SK-N-SH (cell line): ENCODE data around the gene ADCY7. TPM values are rescaled to one million over a fixed set of nuclear protein-coding genes. Genes with fewer than 3 reads are reported as not detected.

Source experiments
- CTCF ChIA-PET: fragments of 300-600, 350-600 bp; formaldehyde crosslinking; extraction: SDS; loops from one replicate; lab custom pipeline; 2021; lab: Yijun Ruan, JAX
- POLR2A ChIA-PET: fragments of 350-600 bp; sonication (Branson Sonifier 250); formaldehyde crosslinking; extraction: SDS; loops from one replicate; lab custom pipeline; 2020; ENCODE audit warnings: antibody characterized with exemption, inconsistent platforms; lab: Yijun Ruan, JAX
- DNase-seq: peaks from one replicate; pipeline ENCODE4 v3.0.0; 2012
- H2AFZ ChIP-seq: fragments of 200-600 bp; sonication (generic); 2 replicates; pipeline ENCODE4 v1.8.1; 2016; ENCODE audit warnings: antibody characterized with exemption, mild to moderate bottlenecking, low read depth
- H3F3A ChIP-seq: fragments of 200-600 bp; sonication (generic); replicated peaks from 2 replicates; pipeline ENCODE3; 2016; ENCODE audit warnings: antibody characterized with exemption, mild to moderate bottlenecking; ENCODE audit not compliant: insufficient read depth
- H3K27ac ChIP-seq, 2 experiments: fragments of 200-500 bp in 1 of 2; fragments of 200-600 bp in 1 of 2; sonication (Bioruptor generic) in 1 of 2; sonication (generic), shearing (Covaris generic) in 1 of 2; 2 replicates each; pipeline versions ENCODE4 v1.5.1 to v1.6.1; 2014 to 2016; ENCODE audit warnings: low read depth in 2 of 2, inconsistent platforms in 1 of 2, low read length in 1 of 2, mild to moderate bottlenecking in 1 of 2, mixed read lengths in 1 of 2
- H3K27me3 ChIP-seq: fragments of 200-600 bp; sonication (generic), shearing (Covaris generic); 2 replicates; pipeline ENCODE4 v1.6.1; 2016; ENCODE audit warnings: mixed run types; ENCODE audit not compliant: insufficient read depth
- H3K36me3 ChIP-seq, 2 experiments: fragments of 200-500 bp in 1 of 2; fragments of 200-600 bp in 1 of 2; sonication (Bioruptor generic) in 1 of 2; sonication (generic) in 1 of 2; replicated peaks in 1 of 2; 2 replicates each; pipeline versions ENCODE3 to v1.5.1; 2014 to 2016; ENCODE audit warnings: low read length in 1 of 2, mild to moderate bottlenecking in 1 of 2; ENCODE audit not compliant: insufficient read depth in 2 of 2, control insufficient read depth in 1 of 2
- H3K4me1 ChIP-seq, 2 experiments: fragments of 200-500 bp in 1 of 2; fragments of 200-600 bp in 1 of 2; sonication (Bioruptor generic) in 1 of 2; sonication (generic), shearing (Covaris generic) in 1 of 2; 2 replicates each; pipeline versions ENCODE4 v1.5.1 to v1.6.1; 2014 to 2016; ENCODE audit warnings: low read depth in 1 of 2, low read length in 1 of 2, mixed run types in 1 of 2; ENCODE audit not compliant: insufficient read depth in 2 of 2, control insufficient read depth in 1 of 2
- H3K4me2 ChIP-seq: fragments of 200-600 bp; sonication (generic), shearing (Covaris generic); 2 replicates; pipeline ENCODE4 v1.6.1; 2017; ENCODE audit warnings: mixed run types
- H3K4me3 ChIP-seq, 2 experiments: fragments of 200-500 bp in 1 of 2; fragments of 200-600 bp in 1 of 2; sonication (Bioruptor generic) in 1 of 2; sonication (generic), shearing (Covaris generic) in 1 of 2; 2 replicates each; pipeline versions ENCODE4 v1.5.1 to v1.8.1; 2014 to 2016; ENCODE audit warnings: low read depth in 2 of 2, inconsistent platforms in 1 of 2, low read length in 1 of 2, mild to moderate bottlenecking in 1 of 2, mixed read lengths in 1 of 2, moderate library complexity in 1 of 2
- H3K79me2 ChIP-seq: fragments of 200-600 bp; sonication (generic); 2 replicates; pipeline ENCODE4 v1.8.1; 2017; ENCODE audit warnings: mild to moderate bottlenecking; ENCODE audit not compliant: insufficient read depth
- H3K9ac ChIP-seq: fragments of 200-600 bp; sonication (generic); 2 replicates; pipeline ENCODE4 v1.6.1; 2017; ENCODE audit warnings: mixed run types
- H3K9me2 ChIP-seq: fragments of 200-600 bp; sonication (generic); 2 replicates; pipeline ENCODE4 v1.6.1; 2017; ENCODE audit warnings: mixed run types
- H3K9me3 ChIP-seq: fragments of 200-600 bp; sonication (generic); 2 replicates; pipeline ENCODE4 v1.6.1; 2017; ENCODE audit warnings: mixed run types, mild to moderate bottlenecking, moderate library complexity
- H4K20me1 ChIP-seq: fragments of 200-600 bp; sonication (generic); 2 replicates; pipeline ENCODE4 v1.6.1; 2017; ENCODE audit warnings: mild to moderate bottlenecking, mixed run types; ENCODE audit not compliant: insufficient read depth
- CHD2 ChIP-seq: fragments of 150-350 bp; IDR thresholded peaks from 2 replicates; pipeline ENCODE4 v1.6.1; 2018; ENCODE audit warnings: low read length; ENCODE audit not compliant: partially characterized antibody
- ELF1 ChIP-seq: IDR thresholded peaks from 2 replicates; pipeline ENCODE4 v1.4.0; 2012
- EZH2phosphoT487 ChIP-seq: fragments of 200-600 bp; sonication (generic); IDR thresholded peaks from 2 replicates; pipeline ENCODE4 v1.6.1; 2017; ENCODE audit warnings: low read depth, mixed run types, mild to moderate bottlenecking, antibody characterized with exemption, moderate library complexity, borderline replicate concordance
- FOXJ3 ChIP-seq: sonication (generic); formaldehyde crosslinking; IDR thresholded peaks from 2 replicates; pipeline ENCODE4 v1.5.1; 2020; ENCODE audit warnings: mild to moderate bottlenecking, missing genetic modification reagents
- FOXM1 ChIP-seq: IDR thresholded peaks from 2 replicates; pipeline ENCODE4 v1.4.0; 2012; ENCODE audit warnings: low read depth, mild to moderate bottlenecking
- GABPA ChIP-seq: IDR thresholded peaks from 2 replicates; pipeline ENCODE4 v1.4.0; 2012; ENCODE audit warnings: low read depth, mild to moderate bottlenecking
- GATA2 ChIP-seq: sonication (generic); formaldehyde crosslinking; IDR thresholded peaks from 2 replicates; pipeline ENCODE4 v1.5.0; 2020; ENCODE audit warnings: mild to moderate bottlenecking, missing genetic modification reagents
- JUND ChIP-seq: IDR thresholded peaks from 2 replicates; pipeline ENCODE4 v1.4.0; 2012
- NFIC ChIP-seq: IDR thresholded peaks from 2 replicates; pipeline ENCODE4 v1.4.0; 2012; ENCODE audit warnings: borderline replicate concordance
- POLR2AphosphoS5 ChIP-seq: IDR thresholded peaks from 2 replicates; pipeline ENCODE4 v1.6.1; 2012; ENCODE audit warnings: low read depth, low read length
- SIN3A ChIP-seq: IDR thresholded peaks from 2 replicates; pipeline ENCODE4 v1.6.1; 2012; ENCODE audit warnings: low read depth, mild to moderate bottlenecking, low read length, moderate library complexity, borderline replicate concordance
- YY1 ChIP-seq: IDR thresholded peaks from 2 replicates; pipeline ENCODE4 v1.4.0; 2012; ENCODE audit warnings: low read depth, mild to moderate bottlenecking
- WGBS: methylation state at CpG from one replicate; pipeline ENCODE4 v1.1.6; 2017; ENCODE audit warnings: low lambda C conversion rate; 5-methylcytosine and 5-hydroxymethylcytosine counted together
- polyA plus RNA-seq, 3 experiments: library from polyadenylated mRNA; depleted of rRNA; stranded (reverse); fragments of >200 nt; gene quantifications; 2 replicates each; pipeline ENCODE4 v1.2.3, GENCODE V29; 2012
- TF ChIP-seq, protein P1 (sequence below): IDR thresholded peaks from 2 replicates; pipeline ENCODE4 v1.6.1; 2012; ENCODE audit warnings: mild to moderate bottlenecking, low read depth, low read length, moderate library complexity
- TF ChIP-seq, protein P2 (sequence below): fragments of 150-350 bp; IDR thresholded peaks from 2 replicates; pipeline ENCODE4 v1.6.1; 2016; ENCODE audit warnings: mild to moderate bottlenecking, low read depth, low read length
- TF ChIP-seq, protein P3 (sequence below): fragments of 150-350 bp; IDR thresholded peaks from 2 replicates; pipeline ENCODE4 v1.6.1; 2017; ENCODE audit warnings: antibody characterized with exemption, low read length, low read depth, borderline replicate concordance
- TF ChIP-seq, protein P4 (sequence below): IDR thresholded peaks from 2 replicates; pipeline ENCODE4 v1.4.0; 2012; ENCODE audit warnings: low read depth, borderline replicate concordance

ADCY7 gene
- polyA plus RNA-seq, 1 of the 3 experiments (the other 2 are of a cell fraction): 14.3 TPM

DNA sequence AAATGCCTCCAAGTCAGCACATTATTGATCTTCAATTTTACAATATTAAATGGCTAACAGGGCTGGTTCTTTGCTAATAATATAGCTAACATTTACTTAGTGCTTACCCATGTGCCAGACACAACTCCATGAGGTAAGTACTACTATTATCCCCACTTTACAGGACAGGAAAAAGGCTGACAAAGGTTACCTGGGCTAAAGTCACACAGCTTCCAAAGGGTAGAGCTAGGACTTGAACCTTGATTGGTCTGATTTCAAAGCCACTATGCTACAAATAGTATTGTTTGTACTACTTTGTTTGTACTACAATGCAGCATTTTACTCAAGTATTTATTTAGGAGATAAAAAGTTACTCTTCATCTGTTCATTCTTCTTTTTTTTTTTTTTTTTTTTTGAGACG is 70.5 kb downstream of the ADCY7 start:
- H3K79me2 ChIP-seq: 0 out of 2 replicates have a peak, but pooled peaks cover 13% of the 10 kb centered on the region
- H2AFZ ChIP-seq: no peak overlapping the region
- no peaks in the 10 kb centered on the region for H3K27me3 ChIP-seq
- TF ChIP-seq FOXJ3: no peak
- TF ChIP-seq GATA2 (CRISPR knock-in tag): no peak
- TF ChIP-seq, protein P1, sequence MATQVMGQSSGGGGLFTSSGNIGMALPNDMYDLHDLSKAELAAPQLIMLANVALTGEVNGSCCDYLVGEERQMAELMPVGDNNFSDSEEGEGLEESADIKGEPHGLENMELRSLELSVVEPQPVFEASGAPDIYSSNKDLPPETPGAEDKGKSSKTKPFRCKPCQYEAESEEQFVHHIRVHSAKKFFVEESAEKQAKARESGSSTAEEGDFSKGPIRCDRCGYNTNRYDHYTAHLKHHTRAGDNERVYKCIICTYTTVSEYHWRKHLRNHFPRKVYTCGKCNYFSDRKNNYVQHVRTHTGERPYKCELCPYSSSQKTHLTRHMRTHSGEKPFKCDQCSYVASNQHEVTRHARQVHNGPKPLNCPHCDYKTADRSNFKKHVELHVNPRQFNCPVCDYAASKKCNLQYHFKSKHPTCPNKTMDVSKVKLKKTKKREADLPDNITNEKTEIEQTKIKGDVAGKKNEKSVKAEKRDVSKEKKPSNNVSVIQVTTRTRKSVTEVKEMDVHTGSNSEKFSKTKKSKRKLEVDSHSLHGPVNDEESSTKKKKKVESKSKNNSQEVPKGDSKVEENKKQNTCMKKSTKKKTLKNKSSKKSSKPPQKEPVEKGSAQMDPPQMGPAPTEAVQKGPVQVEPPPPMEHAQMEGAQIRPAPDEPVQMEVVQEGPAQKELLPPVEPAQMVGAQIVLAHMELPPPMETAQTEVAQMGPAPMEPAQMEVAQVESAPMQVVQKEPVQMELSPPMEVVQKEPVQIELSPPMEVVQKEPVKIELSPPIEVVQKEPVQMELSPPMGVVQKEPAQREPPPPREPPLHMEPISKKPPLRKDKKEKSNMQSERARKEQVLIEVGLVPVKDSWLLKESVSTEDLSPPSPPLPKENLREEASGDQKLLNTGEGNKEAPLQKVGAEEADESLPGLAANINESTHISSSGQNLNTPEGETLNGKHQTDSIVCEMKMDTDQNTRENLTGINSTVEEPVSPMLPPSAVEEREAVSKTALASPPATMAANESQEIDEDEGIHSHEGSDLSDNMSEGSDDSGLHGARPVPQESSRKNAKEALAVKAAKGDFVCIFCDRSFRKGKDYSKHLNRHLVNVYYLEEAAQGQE: no peak
- TF ChIP-seq SIN3A: no peak
- TF ChIP-seq, protein P2, sequence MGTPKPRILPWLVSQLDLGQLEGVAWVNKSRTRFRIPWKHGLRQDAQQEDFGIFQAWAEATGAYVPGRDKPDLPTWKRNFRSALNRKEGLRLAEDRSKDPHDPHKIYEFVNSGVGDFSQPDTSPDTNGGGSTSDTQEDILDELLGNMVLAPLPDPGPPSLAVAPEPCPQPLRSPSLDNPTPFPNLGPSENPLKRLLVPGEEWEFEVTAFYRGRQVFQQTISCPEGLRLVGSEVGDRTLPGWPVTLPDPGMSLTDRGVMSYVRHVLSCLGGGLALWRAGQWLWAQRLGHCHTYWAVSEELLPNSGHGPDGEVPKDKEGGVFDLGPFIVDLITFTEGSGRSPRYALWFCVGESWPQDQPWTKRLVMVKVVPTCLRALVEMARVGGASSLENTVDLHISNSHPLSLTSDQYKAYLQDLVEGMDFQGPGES: no peak
- TF ChIP-seq POLR2AphosphoS5: no peak
- no peak for TF ChIP-seq NFIC
- TF ChIP-seq JUND: no peak
- no peak for TF ChIP-seq YY1
- TF ChIP-seq FOXM1: no peak
- no peak for TF ChIP-seq ELF1
- TF ChIP-seq, protein P3, sequence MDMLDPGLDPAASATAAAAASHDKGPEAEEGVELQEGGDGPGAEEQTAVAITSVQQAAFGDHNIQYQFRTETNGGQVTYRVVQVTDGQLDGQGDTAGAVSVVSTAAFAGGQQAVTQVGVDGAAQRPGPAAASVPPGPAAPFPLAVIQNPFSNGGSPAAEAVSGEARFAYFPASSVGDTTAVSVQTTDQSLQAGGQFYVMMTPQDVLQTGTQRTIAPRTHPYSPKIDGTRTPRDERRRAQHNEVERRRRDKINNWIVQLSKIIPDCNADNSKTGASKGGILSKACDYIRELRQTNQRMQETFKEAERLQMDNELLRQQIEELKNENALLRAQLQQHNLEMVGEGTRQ: no peak
- TF ChIP-seq GABPA: no peak
- TF ChIP-seq EZH2phosphoT487: no peak
- TF ChIP-seq, protein P4, sequence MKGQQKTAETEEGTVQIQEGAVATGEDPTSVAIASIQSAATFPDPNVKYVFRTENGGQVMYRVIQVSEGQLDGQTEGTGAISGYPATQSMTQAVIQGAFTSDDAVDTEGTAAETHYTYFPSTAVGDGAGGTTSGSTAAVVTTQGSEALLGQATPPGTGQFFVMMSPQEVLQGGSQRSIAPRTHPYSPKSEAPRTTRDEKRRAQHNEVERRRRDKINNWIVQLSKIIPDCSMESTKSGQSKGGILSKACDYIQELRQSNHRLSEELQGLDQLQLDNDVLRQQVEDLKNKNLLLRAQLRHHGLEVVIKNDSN: no peak
- TF ChIP-seq CHD2: no peak
- H4K20me1 ChIP-seq: no peaks in the 10 kb centered on the region
- no peaks in the 10 kb centered on the region for H3F3A ChIP-seq
- ChIA-PET CTCF (interaction anchor here (4.9 kb wide), 1 partner anchor 18 kb away, joined by 28 read pairs; no protein-coding TSS in a partner anchor), POLR2A (no interaction called here)
- no peak overlapping the region for H3K4me3 ChIP-seq
- H3K36me3 ChIP-seq: peaks cover 61 to 71% of the 10 kb centered on the region in 2 experiments
- no peaks in the 10 kb centered on the region for H3K9me3 ChIP-seq
- H3K27ac ChIP-seq: no peak overlapping the region
- DNase-seq: no peak
- no peaks in the 10 kb centered on the region for H3K9me2 ChIP-seq
- 95% methylated on average over 1 of the region's 1 CpG for WGBS
- H3K9ac ChIP-seq: no peak overlapping the region
- no peak overlapping the region for H3K4me2 ChIP-seq
- peaks cover 0 to 4% of the 10 kb centered on the region in 2 experiments; a peak in 1 of 4 replicates for H3K4me1 ChIP-seq
